Measurements from ENCODE around the gene CD6.
A peak's percentile ranks its signal among the peaks of the same experiment; 100 is the strongest.

CD6 gene

DNA sequence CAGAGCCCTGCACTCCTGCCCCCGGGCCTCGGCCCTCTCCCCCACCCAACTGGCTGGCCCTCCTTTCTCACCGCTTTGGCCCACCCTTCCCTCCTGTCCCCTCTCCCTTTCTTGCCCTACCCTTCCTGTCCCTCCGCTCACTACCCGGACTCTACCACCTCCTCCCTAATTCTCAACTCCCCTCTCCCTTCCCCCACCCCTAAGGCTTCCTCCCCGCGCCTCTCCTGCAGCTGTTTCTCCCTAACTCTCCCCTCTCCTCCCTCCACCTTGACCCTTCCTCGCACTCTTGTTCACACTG, 19.9 kb upstream of the CD6 start:
- no peak for DNase-seq (ENCODE audit: low read depth)
- H3K4me3 ChIP-seq (ENCODE audit: control insufficient read depth, low read depth, low read length): no peak overlapping the region

DNA sequence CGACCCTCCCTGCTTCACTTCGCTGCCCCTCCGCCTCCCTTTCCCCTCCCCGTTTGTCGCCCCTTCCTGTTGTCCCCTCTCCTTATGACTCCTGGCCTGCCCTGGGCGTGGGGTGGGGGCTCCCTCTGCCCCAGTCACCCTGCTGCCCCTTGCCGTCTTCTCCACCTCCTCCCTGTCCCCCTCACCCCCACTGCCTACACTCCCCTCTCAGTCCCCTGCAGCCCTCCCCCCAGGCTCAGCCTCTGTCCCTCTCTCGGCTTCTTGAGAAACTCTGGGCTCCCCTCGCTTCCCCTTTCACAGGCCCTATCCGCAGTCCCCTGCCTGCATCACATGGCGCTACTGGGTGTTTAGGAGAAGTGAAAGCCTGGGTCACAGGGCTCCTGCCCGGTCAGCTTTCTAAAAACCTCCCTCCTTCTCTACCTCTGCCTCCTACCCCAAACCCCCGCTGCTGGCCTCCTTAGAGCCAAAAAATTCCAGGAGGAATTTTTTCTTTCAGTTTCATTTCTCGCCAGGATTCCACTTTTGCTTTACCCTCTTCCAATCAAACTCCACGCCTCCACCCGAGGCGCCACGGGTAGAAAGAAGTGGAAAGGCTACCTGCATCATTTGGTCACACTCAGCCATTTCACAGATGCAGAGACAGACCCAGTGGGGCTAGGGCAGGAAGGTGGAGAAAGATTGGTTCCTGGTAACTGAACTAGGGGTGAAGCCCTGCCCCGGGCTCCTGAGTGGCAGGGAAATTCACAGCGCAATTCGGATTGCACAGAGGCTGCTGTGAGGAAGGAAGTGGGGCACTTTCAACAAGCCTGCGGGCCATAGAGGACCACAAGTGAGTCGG, 19.4 kb upstream of the CD6 start, which contains the start of gene SLC15A3:
Gene SLC15A3 (minus strand): TSS at position 273 of the 838 bp plus-strand sequence. CDS start 625 bp downstream, outside the sequence.
- peak; percentile 16 for DNase-seq (ENCODE audit: low read depth)
- no peak for TF ChIP-seq CTCF (conservative IDR thresholded peaks at IDR 0.05; ENCODE audit: control insufficient read depth, insufficient read depth, low read depth, low read length)
- peak within 1 kb of the TSS; percentile 42 for H3K4me3 ChIP-seq (ENCODE audit: control insufficient read depth, low read depth, low read length)

More for the DNA sequence above, 19.9 kb upstream of the CD6 start:
- TF ChIP-seq CTCF (conservative IDR thresholded peaks at IDR 0.05; ENCODE audit: control insufficient read depth, insufficient read depth, low read depth, low read length): no peak

DNA sequence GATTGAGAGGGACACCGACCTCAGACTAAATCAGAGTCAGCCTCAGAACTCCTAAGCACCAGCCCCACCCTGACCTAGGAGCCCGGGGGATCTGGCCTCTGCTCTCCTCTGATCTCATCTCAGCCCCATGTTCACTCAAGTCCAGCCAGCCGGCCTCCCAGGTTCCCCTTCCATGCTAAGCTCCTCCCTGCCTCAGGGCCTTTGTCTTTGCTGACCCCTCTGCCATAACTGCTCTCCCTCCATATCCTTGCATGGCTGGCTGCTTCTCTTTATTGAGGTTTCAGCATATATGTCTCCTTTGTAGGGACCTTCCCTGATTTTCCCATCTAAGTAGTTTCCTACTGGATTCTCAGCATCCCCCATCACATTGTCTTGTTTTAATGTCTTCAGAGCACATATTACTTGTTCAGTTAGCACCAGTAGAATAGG, 18.7 kb upstream of the CD6 start:
- no peak for DNase-seq (ENCODE audit: low read depth)
- H3K4me3 ChIP-seq (ENCODE audit: control insufficient read depth, low read depth, low read length): no peak overlapping the region
- no peak for TF ChIP-seq CTCF (conservative IDR thresholded peaks at IDR 0.05; ENCODE audit: control insufficient read depth, insufficient read depth, low read depth, low read length)

- H3K4me3 ChIP-seq (ENCODE audit: control insufficient read depth, low read depth, low read length): no peak overlapping the region
- peak; percentile 62 for DNase-seq (ENCODE audit: low read depth)
- TF ChIP-seq CTCF (conservative IDR thresholded peaks at IDR 0.05; ENCODE audit: control insufficient read depth, insufficient read depth, low read depth, low read length): no peak
These were observed 17.7 kb upstream of the CD6 start for GRCh38 chr11:60953781-60954180.

GRCh38 chr11:60954421-60954820, 17.1 kb upstream of the CD6 start:
- H3K4me3 ChIP-seq (ENCODE audit: control insufficient read depth, low read depth, low read length): no peak overlapping the region
- TF ChIP-seq CTCF (conservative IDR thresholded peaks at IDR 0.05; ENCODE audit: control insufficient read depth, insufficient read depth, low read depth, low read length): no peak
- DNase-seq (ENCODE audit: low read depth): no peak

DNA sequence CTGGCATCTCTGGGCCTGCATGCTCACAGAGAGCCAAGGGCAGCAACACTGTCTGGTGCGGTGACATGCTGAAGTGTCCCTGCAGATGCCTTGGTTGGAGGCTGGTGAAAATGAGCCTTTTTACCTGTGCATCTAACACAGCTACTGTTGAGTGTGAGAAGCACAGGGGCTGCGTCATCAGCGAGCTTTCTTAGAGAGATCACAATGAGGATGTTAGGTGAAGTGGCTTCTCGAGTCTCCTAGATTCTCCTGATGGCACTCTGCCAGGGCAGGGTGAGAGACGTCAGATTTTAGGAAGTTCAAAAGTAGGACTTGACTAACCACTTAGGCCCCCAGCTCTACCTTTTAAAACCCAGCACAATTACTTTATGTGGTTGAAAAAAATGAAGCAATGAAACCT, 15.9 kb upstream of the CD6 start:
- H3K4me3 ChIP-seq (ENCODE audit: control insufficient read depth, low read depth, low read length): no peak overlapping the region
- no peak for TF ChIP-seq CTCF (conservative IDR thresholded peaks at IDR 0.05; ENCODE audit: control insufficient read depth, insufficient read depth, low read depth, low read length)
- DNase-seq (ENCODE audit: low read depth): no peak
